Endothelial cell of umbilical vein (primary cell): Measurements from ENCODE around the gene CKB. TPM values are rescaled to one million over a fixed set of nuclear protein-coding genes. Genes with fewer than 3 reads are reported as not detected.
A peak's percentile ranks its signal among the peaks of the same experiment; 100 is the strongest.

Experiments used
- BruUV-seq: library from RNA; stranded (reverse); fragments of 400-500 nt; replicated peaks from 2 replicates; lab custom pipeline; 2021; lab: Mats Ljungman, UMichigan
- CTCF ChIA-PET: fragments of 300-600, 350-600 bp; sonication (Branson Sonifier 250); formaldehyde crosslinking; loops from one replicate; lab custom pipeline; 2021; ENCODE audit warnings: antibody characterized with exemption, inconsistent platforms; lab: Charles Lee
- POLR2A ChIA-PET: fragments of 300-600, 350-600 bp; sonication (Branson Sonifier 250); formaldehyde crosslinking; loops from one replicate; lab custom pipeline; 2021; ENCODE audit warnings: antibody characterized with exemption, inconsistent platforms; lab: Charles Lee
- DNase-seq: peaks from one replicate; pipeline ENCODE4 v3.0.0-alpha.2; 2011; ENCODE audit warnings: low read depth, low spot score
- FAIRE-seq: peaks from 2 replicates; lab custom pipeline; 2011; peaks lifted over from hg19 to GRCh38; lab: Jason Lieb, UNC
- H2AFZ ChIP-seq: 2 replicates; pipeline ENCODE4 v1.6.0; 2012; ENCODE audit warnings: low read depth, low read length, control low read depth, inconsistent platforms
- H3K27ac ChIP-seq: 2 replicates; pipeline ENCODE4 v1.5.1; 2011; ENCODE audit warnings: low read depth, mild to moderate bottlenecking, control low read depth, low read length, moderate library complexity; ENCODE audit not compliant: insufficient read depth
- H3K27me3 ChIP-seq, 2 experiments: 2 replicates each; pipeline versions ENCODE4 v1.6.0 to v1.6.1; 2011; ENCODE audit warnings: low read length in 2 of 2, mixed read lengths in 1 of 2; ENCODE audit not compliant: control insufficient read depth in 2 of 2, insufficient read depth in 2 of 2
- H3K36me3 ChIP-seq, 2 experiments: 2 replicates in 1 of 2; 3 replicates in 1 of 2; pipeline ENCODE4 v1.5.1; 2011; ENCODE audit warnings: low read length in 2 of 2, mild to moderate bottlenecking in 1 of 2, moderate library complexity in 1 of 2; ENCODE audit not compliant: control insufficient read depth in 2 of 2, insufficient read depth in 2 of 2; ENCODE audit errors: extremely low read depth in 1 of 2
- H3K4me1 ChIP-seq: 3 replicates; pipeline ENCODE4 v1.5.1; 2011; ENCODE audit warnings: mild to moderate bottlenecking, low read length; ENCODE audit not compliant: control insufficient read depth, insufficient read depth; ENCODE audit errors: extremely low read depth
- H3K4me2 ChIP-seq: 2 replicates; pipeline ENCODE4 v1.6.1; 2011; ENCODE audit warnings: low read length, control low read depth, mixed read lengths; ENCODE audit not compliant: insufficient read depth
- H3K4me3 ChIP-seq, 3 experiments: fragments of 200-600 bp in 1 of 3; sonication (generic), shearing (Covaris generic) in 1 of 3; replicated peaks in 1 of 3; 2 replicates each; pipeline ENCODE4 v1.5.1; 2011 to 2016; ENCODE audit warnings: control low read depth in 3 of 3, low read length in 3 of 3, mild to moderate bottlenecking in 2 of 3, inconsistent platforms in 1 of 3, low read depth in 1 of 3, moderate library complexity in 1 of 3; ENCODE audit not compliant: insufficient read depth in 1 of 3
- H3K79me2 ChIP-seq: 2 replicates; pipeline ENCODE4 v1.6.0; 2012; ENCODE audit warnings: low read length, inconsistent platforms; ENCODE audit not compliant: control insufficient read depth, insufficient read depth
- H3K9ac ChIP-seq: replicated peaks from 2 replicates; pipeline ENCODE3; 2011; ENCODE audit warnings: low read length, control low read depth; ENCODE audit not compliant: insufficient read depth; ENCODE audit errors: extremely low read depth
- H3K9me1 ChIP-seq: replicated peaks from 3 replicates; pipeline ENCODE4 v1.6.0; 2011; ENCODE audit warnings: mild to moderate bottlenecking, low read length; ENCODE audit not compliant: control insufficient read depth, insufficient read depth; ENCODE audit errors: extremely low read depth
- H3K9me3 ChIP-seq: replicated peaks from 2 replicates; pipeline ENCODE4 v1.5.1; 2012; ENCODE audit warnings: low read length, inconsistent platforms; ENCODE audit not compliant: control insufficient read depth, insufficient read depth
- H4K20me1 ChIP-seq: replicated peaks from 2 replicates; pipeline ENCODE3; 2011; ENCODE audit warnings: mild to moderate bottlenecking, low read length; ENCODE audit not compliant: control insufficient read depth, insufficient read depth; ENCODE audit errors: extremely low read depth
- FOS ChIP-seq: IDR thresholded peaks from 2 replicates; pipeline ENCODE4 v1.6.1; 2011; ENCODE audit warnings: mild to moderate bottlenecking, low read length, moderate library complexity, borderline replicate concordance; ENCODE audit not compliant: insufficient read depth
- GATA2 ChIP-seq: IDR thresholded peaks from 2 replicates; pipeline ENCODE4 v1.7.0; 2011; ENCODE audit warnings: low read depth, mild to moderate bottlenecking, moderate library complexity, mixed read lengths, low read length; ENCODE audit not compliant: insufficient read length, insufficient read depth
- POLR2AphosphoS5 ChIP-seq: IDR thresholded peaks from 2 replicates; pipeline ENCODE4 v1.6.1; 2012; ENCODE audit warnings: low read depth, mild to moderate bottlenecking, control low read depth, low read length, moderate library complexity; ENCODE audit not compliant: insufficient read depth
- dilution Hi-C: fragments of 300-500 bp; cut with MboI; formaldehyde crosslinking; loops from one replicate; pipeline ENCODE4 v1.15.0; 2019; ENCODE audit warnings: low sequenced_read_pairs; ENCODE audit not compliant: extremely low pct_ligation_motif_present
- intact Hi-C: fragments of 100-400 bp; cut with micrococcal nuclease; formaldehyde crosslinking; loops from one replicate; pipeline ENCODE4 v1.10.0; 2022
- polyA plus RNA-seq, 4 experiments: library from polyadenylated mRNA; depleted of rRNA in 3 of 4; stranded (reverse) in 3 of 4; unstranded in 1 of 4; fragments of >200 nt; gene quantifications; 2 replicates each; pipeline versions ENCODE4 v1.2.1 to v1.2.3, GENCODE V29; 2011 to 2012; ENCODE audit warnings: missing spikeins in 1 of 4
- total RNA-seq: library from RNA; stranded (reverse); gene quantifications from 2 replicates; pipeline ENCODE4 v1.2.3, GENCODE V29; 2021
- TF ChIP-seq, protein P1 (sequence below), 2 donors: IDR thresholded peaks; 1 replicate in 1 of 2; 2 replicates in 1 of 2; pipeline ENCODE4 v1.5.1; 2011; ENCODE audit warnings: low read length in 2 of 2, mild to moderate bottlenecking in 2 of 2, moderate library complexity in 2 of 2, control low read depth in 1 of 2, inconsistent platforms in 1 of 2, low read depth in 1 of 2; ENCODE audit not compliant: insufficient read depth in 1 of 2; ENCODE audit errors: extremely low read depth in 1 of 2

Gene CKB
- total and polyA plus RNA-seq, 2 donors (not counting 3 experiments of a cell fraction or from before 2014, with no cell fraction given), result 4.0 to 6.9 TPM

DNA sequence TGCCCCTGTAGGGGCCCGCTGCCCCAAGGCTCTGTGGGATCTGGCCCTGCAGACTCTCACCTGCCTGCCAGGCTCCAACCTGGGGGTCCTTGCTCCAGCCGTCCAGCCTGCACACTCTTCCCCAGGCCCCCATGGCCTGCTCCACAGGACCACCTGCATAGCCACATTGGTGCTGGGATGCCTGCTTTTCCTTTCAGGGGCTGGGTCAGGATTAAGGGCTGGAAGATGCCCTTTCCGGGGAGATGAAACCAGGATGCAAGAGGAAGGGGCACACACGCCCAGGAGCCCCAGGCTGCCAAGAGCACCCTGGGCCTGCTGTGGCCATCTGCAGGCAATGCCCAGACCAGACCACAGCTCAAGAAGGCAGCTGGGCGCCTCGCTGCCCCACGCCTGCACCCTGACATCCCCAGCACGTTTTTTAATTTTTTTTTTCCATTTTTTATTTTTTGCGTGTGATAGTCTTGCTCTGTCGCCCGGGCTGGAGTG is 24.9 kb upstream of the CKB start:
- dilution Hi-C loops (no loop called here), intact Hi-C loops (no loop called here)
- Histone ChIP-seq H4K20me1 (no peaks in the 10 kb centered on the region), H3K4me2 (no peak overlapping the region), H3K27ac (no peak overlapping the region), H3K27me3 (no peaks in the 10 kb centered on the region), H2AFZ (no peak overlapping the region), H3K9me1 (no peaks in the 10 kb centered on the region), H3K79me2 (no peaks in the 10 kb centered on the region), H3K9ac (no peak overlapping the region), H3K4me3 (no peak overlapping the region), H3K9me3 (no peaks in the 10 kb centered on the region), H3K36me3 (no peaks in the 10 kb centered on the region), H3K4me1 (no peaks in the 10 kb centered on the region)
- ChIA-PET CTCF (interaction anchor here (0.5 to 14.4 kb wide), 16 partner anchors 9 to 156 kb away, joined by 3 to 209 read pairs (median 4); partner anchors contain the start of genes BAG5 and CKB), POLR2A (interaction anchor here (0.8 kb wide), 1 partner anchor 29 kb away, joined by 3 read pairs; no protein-coding TSS in a partner anchor)
- TF ChIP-seq GATA2, result no peak
- no peak for TF ChIP-seq FOS
- no peak for TF ChIP-seq POLR2AphosphoS5
- DNase-seq (no peak), FAIRE-seq (no peak)
- BruUV-seq, result no TSS peak

DNA sequence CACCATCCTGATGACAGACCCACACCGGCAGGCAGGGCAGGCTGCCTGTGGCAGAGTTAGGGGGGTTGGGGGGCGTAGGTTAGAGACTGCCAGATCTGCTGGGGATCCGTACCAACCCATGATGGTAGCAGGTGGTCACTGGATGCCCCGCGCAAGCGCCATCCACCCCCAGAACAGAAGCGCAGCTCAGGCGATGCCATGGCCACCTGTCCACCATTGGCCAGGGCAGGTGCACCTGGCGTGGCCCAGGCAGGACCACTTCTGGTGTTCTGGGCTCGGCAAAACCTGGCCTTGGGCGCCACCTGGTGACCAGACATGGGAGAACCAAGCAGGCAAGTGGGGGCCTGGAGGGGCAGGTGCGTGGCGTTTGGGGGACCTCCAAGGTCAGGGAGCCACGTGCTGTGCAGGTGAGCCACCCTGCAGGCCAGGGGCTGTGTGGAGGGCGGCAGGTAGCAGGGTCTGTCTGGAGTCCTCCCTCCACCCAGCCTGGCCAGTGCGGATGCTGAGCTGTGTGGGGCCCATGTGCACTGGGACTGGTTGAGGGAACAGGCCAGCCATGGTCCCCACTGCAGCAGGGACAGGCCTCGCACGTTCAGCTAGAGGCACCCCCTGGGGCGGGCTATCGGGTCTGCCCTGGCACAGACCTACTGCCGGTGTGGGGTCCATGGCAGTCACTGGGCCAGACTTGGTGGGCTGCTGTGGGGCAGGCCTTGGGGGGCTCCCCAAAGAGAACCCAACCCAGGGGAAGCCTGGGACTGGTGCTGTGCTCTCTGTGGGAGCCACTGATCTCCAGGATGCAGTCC is 24.2 kb upstream of the CKB start:
- POLR2A ChIA-PET, result no interaction called here
- H3K4me2 ChIP-seq, result no peak overlapping the region
- no peaks in the 10 kb centered on the region for H3K27me3 ChIP-seq
- peak; percentile 40 for DNase-seq
- no peaks in the 10 kb centered on the region for H3K36me3 ChIP-seq
- intact Hi-C loops, result loop anchor here (1.0 kb wide), 2 partner anchors 29 to 47 kb away; no protein-coding TSS in a partner anchor
- BruUV-seq, result no TSS peak
- H3K4me3 ChIP-seq, result no peak overlapping the region
- TF ChIP-seq POLR2AphosphoS5, result no peak
- TF ChIP-seq, protein P1, sequence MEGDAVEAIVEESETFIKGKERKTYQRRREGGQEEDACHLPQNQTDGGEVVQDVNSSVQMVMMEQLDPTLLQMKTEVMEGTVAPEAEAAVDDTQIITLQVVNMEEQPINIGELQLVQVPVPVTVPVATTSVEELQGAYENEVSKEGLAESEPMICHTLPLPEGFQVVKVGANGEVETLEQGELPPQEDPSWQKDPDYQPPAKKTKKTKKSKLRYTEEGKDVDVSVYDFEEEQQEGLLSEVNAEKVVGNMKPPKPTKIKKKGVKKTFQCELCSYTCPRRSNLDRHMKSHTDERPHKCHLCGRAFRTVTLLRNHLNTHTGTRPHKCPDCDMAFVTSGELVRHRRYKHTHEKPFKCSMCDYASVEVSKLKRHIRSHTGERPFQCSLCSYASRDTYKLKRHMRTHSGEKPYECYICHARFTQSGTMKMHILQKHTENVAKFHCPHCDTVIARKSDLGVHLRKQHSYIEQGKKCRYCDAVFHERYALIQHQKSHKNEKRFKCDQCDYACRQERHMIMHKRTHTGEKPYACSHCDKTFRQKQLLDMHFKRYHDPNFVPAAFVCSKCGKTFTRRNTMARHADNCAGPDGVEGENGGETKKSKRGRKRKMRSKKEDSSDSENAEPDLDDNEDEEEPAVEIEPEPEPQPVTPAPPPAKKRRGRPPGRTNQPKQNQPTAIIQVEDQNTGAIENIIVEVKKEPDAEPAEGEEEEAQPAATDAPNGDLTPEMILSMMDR (IDR thresholded peaks at IDR 0.05; ENCODE audit: extremely low read depth in 1 of 2, insufficient read depth in 1 of 2, low read depth in 1 of 2, low read length in 2 of 2), result peak; percentile 82 to 88
- dilution Hi-C loops, result no loop called here
- no peaks in the 10 kb centered on the region for H3K79me2 ChIP-seq
- H2AFZ ChIP-seq, result no peak overlapping the region
- CTCF ChIA-PET, result interaction anchor here (0.5 to 14.4 kb wide), 17 partner anchors 9 to 1485 kb away, joined by 3 to 209 read pairs (median 3); partner anchors contain the start of genes BAG5 and CKB
- no peaks in the 10 kb centered on the region for H3K4me1 ChIP-seq
- H4K20me1 ChIP-seq, result no peaks in the 10 kb centered on the region
- no peak overlapping the region for H3K9ac ChIP-seq
- H3K9me1 ChIP-seq, result no peaks in the 10 kb centered on the region
- H3K27ac ChIP-seq, result no peak overlapping the region
- FAIRE-seq, result peak; percentile 79
- H3K9me3 ChIP-seq, result no peaks in the 10 kb centered on the region
